SK-N-SH treated with all-trans-retinoic acid at 6 μM for 48 hours (cell line): ENCODE data around the gene SCAPER.

Source experiments
- ATAC-seq: fragments of 200-7000 bp; cut with Tn5 transposase; 3 replicates; pipeline ENCODE4 v1.9.1; 2020; ENCODE audit warnings: mild to moderate bottlenecking, moderate library complexity
- ARNTL ChIP-seq: fragments of 450-650 bp; formaldehyde crosslinking; IDR thresholded peaks from 2 replicates; pipeline ENCODE4 v1.5.0; 2020; ENCODE audit warnings: low read depth, mild to moderate bottlenecking, moderate library complexity, borderline replicate concordance
- CREB5 ChIP-seq: fragments of 250-450 bp; sonication (Bioruptor Pico); IDR thresholded peaks from 2 replicates; pipeline ENCODE4 v1.5.1; 2020; ENCODE audit warnings: low read depth, mild to moderate bottlenecking, moderate library complexity
- ESRRG ChIP-seq: fragments of 250-450 bp; sonication (Bioruptor Pico); IDR thresholded peaks from 2 replicates; pipeline ENCODE4 v1.6.1; 2021; ENCODE audit warnings: mild to moderate bottlenecking
- GLIS3 ChIP-seq: fragments of 250-450 bp; sonication (Bioruptor Pico); IDR thresholded peaks from 2 replicates; pipeline ENCODE4 v1.5.0; 2020; ENCODE audit warnings: mild to moderate bottlenecking, moderate library complexity
- ISL1 ChIP-seq: fragments of 250-450 bp; sonication (Bioruptor Pico); IDR thresholded peaks from 2 replicates; pipeline ENCODE4 v2.1.2; 2022; ENCODE audit warnings: mild to moderate bottlenecking, moderate library complexity
- OSR1 ChIP-seq: fragments of 250-450 bp; sonication (Bioruptor Pico); IDR thresholded peaks from 2 replicates; pipeline ENCODE4 v1.8.0; 2022; ENCODE audit warnings: moderate library complexity, mild to moderate bottlenecking, inconsistent platforms
- POU6F1 ChIP-seq: fragments of 250-450 bp; sonication (Bioruptor Pico); IDR thresholded peaks from 2 replicates; pipeline ENCODE4 v1.8.0; 2021; ENCODE audit warnings: low read depth, mild to moderate bottlenecking, moderate library complexity, borderline replicate concordance
- PPARA ChIP-seq: fragments of 250-450 bp; sonication (Bioruptor Pico); IDR thresholded peaks from 2 replicates; pipeline ENCODE4 v1.5.0; 2020; ENCODE audit warnings: mild to moderate bottlenecking, borderline replicate concordance
- RARB ChIP-seq: fragments of 250-450 bp; sonication (Bioruptor Pico); IDR thresholded peaks from 2 replicates; pipeline ENCODE4 v1.8.0; 2021; ENCODE audit warnings: mild to moderate bottlenecking, moderate library complexity
- SNAI2 ChIP-seq: fragments of 250-450 bp; sonication (Bioruptor Pico); IDR thresholded peaks from 2 replicates; pipeline ENCODE4 v1.5.0; 2020; ENCODE audit warnings: mild to moderate bottlenecking, moderate library complexity
- TCF4 ChIP-seq: fragments of 250-450 bp; sonication (Bioruptor Pico); IDR thresholded peaks from 2 replicates; pipeline ENCODE4 v1.8.0; 2021; ENCODE audit warnings: mild to moderate bottlenecking, moderate library complexity, borderline replicate concordance
- ZC3H10 ChIP-seq: fragments of 250-450 bp; sonication (Bioruptor Pico); IDR thresholded peaks from 2 replicates; pipeline ENCODE4 v1.5.1; 2021; ENCODE audit warnings: mild to moderate bottlenecking, moderate library complexity
- ZFP3 ChIP-seq: fragments of 250-450 bp; sonication (Bioruptor Pico); IDR thresholded peaks from 2 replicates; pipeline ENCODE4 v1.5.0; 2020; ENCODE audit warnings: mild to moderate bottlenecking, moderate library complexity
- ZFP30 ChIP-seq: fragments of 450-650 bp; formaldehyde crosslinking; IDR thresholded peaks from 2 replicates; pipeline ENCODE4 v1.5.0; 2022; ENCODE audit warnings: mild to moderate bottlenecking, moderate library complexity
- ZNF565 ChIP-seq: fragments of 450-650 bp; formaldehyde crosslinking; conservative IDR thresholded peaks from 2 replicates; pipeline ENCODE4 v1.5.0; 2020; ENCODE audit warnings: low read depth, mild to moderate bottlenecking, moderate library complexity
- ZNF70 ChIP-seq: fragments of 450-650 bp; formaldehyde crosslinking; IDR thresholded peaks from 2 replicates; pipeline ENCODE4 v1.5.0; 2020; ENCODE audit warnings: mild to moderate bottlenecking, moderate library complexity
- ZNF8 ChIP-seq: fragments of 450-650 bp; formaldehyde crosslinking; IDR thresholded peaks from 2 replicates; pipeline ENCODE4 v1.5.0; 2020; ENCODE audit warnings: mild to moderate bottlenecking, moderate library complexity
- TF ChIP-seq, protein P1 (sequence below): fragments of 250-450 bp; sonication (Bioruptor Pico); IDR thresholded peaks from 2 replicates; pipeline ENCODE4 v1.5.1; 2021; ENCODE audit warnings: mild to moderate bottlenecking, moderate library complexity
- TF ChIP-seq, protein P2 (sequence below): fragments of 250-450 bp; sonication (Bioruptor Pico); IDR thresholded peaks from 2 replicates; pipeline ENCODE4 v1.8.0; 2020; ENCODE audit warnings: mild to moderate bottlenecking, moderate library complexity, borderline replicate concordance
- TF ChIP-seq, protein P3 (sequence below): fragments of 250-450 bp; sonication (Bioruptor Pico); IDR thresholded peaks from 2 replicates; pipeline ENCODE4 v1.5.0; 2020; ENCODE audit warnings: mild to moderate bottlenecking, moderate library complexity

Gene SCAPER

GRCh38 chr15:76584868-76585575 lies 320.1 kb downstream of the SCAPER start (continued):
- no peak for TF ChIP-seq ZFP30
- no peak for TF ChIP-seq ZNF565 (CRISPR knock-in tag)
- TF ChIP-seq, protein P1, sequence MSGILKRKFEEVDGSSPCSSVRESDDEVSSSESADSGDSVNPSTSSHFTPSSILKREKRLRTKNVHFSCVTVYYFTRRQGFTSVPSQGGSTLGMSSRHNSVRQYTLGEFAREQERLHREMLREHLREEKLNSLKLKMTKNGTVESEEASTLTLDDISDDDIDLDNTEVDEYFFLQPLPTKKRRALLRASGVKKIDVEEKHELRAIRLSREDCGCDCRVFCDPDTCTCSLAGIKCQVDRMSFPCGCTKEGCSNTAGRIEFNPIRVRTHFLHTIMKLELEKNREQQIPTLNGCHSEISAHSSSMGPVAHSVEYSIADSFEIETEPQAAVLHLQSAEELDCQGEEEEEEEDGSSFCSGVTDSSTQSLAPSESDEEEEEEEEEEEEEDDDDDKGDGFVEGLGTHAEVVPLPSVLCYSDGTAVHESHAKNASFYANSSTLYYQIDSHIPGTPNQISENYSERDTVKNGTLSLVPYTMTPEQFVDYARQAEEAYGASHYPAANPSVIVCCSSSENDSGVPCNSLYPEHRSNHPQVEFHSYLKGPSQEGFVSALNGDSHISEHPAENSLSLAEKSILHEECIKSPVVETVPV (CRISPR knock-in tag) = no peak
- no peak for TF ChIP-seq GLIS3 (CRISPR knock-in tag)
- TF ChIP-seq, all 23 proteins: peak for 0

DNA sequence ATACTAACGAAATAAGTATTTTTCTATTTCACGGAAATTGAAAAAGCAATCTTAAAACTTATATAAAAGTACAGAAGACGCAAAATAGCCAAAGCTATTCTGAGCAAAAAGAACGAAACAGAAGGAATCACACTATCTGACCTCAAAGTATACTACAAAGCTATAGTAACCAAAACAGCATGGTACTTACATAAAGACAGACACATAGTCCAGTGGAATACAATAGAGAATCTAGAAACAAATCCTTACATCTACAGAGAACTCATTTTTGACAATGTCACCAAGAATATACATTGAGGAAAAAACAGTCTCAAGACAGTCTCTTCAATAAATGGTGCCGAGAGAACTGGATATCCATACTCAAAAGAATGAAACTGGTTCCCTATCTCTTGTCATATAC lies 322.6 kb downstream of the SCAPER start:
- TF ChIP-seq RARB (CRISPR knock-in tag) (no peak), ZNF565 (CRISPR knock-in tag) (no peak), ARNTL (CRISPR knock-in tag) (no peak), POU6F1 (no peak), ISL1 (CRISPR knock-in tag) (no peak), OSR1 (CRISPR knock-in tag) (no peak), ZFP30 (no peak), PPARA (CRISPR knock-in tag) (no peak), ESRRG (no peak)
- TF ChIP-seq, protein P2, sequence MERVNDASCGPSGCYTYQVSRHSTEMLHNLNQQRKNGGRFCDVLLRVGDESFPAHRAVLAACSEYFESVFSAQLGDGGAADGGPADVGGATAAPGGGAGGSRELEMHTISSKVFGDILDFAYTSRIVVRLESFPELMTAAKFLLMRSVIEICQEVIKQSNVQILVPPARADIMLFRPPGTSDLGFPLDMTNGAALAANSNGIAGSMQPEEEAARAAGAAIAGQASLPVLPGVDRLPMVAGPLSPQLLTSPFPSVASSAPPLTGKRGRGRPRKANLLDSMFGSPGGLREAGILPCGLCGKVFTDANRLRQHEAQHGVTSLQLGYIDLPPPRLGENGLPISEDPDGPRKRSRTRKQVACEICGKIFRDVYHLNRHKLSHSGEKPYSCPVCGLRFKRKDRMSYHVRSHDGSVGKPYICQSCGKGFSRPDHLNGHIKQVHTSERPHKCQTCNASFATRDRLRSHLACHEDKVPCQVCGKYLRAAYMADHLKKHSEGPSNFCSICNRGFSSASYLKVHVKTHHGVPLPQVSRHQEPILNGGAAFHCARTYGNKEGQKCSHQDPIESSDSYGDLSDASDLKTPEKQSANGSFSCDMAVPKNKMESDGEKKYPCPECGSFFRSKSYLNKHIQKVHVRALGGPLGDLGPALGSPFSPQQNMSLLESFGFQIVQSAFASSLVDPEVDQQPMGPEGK = no peak
- TF ChIP-seq, protein P3, sequence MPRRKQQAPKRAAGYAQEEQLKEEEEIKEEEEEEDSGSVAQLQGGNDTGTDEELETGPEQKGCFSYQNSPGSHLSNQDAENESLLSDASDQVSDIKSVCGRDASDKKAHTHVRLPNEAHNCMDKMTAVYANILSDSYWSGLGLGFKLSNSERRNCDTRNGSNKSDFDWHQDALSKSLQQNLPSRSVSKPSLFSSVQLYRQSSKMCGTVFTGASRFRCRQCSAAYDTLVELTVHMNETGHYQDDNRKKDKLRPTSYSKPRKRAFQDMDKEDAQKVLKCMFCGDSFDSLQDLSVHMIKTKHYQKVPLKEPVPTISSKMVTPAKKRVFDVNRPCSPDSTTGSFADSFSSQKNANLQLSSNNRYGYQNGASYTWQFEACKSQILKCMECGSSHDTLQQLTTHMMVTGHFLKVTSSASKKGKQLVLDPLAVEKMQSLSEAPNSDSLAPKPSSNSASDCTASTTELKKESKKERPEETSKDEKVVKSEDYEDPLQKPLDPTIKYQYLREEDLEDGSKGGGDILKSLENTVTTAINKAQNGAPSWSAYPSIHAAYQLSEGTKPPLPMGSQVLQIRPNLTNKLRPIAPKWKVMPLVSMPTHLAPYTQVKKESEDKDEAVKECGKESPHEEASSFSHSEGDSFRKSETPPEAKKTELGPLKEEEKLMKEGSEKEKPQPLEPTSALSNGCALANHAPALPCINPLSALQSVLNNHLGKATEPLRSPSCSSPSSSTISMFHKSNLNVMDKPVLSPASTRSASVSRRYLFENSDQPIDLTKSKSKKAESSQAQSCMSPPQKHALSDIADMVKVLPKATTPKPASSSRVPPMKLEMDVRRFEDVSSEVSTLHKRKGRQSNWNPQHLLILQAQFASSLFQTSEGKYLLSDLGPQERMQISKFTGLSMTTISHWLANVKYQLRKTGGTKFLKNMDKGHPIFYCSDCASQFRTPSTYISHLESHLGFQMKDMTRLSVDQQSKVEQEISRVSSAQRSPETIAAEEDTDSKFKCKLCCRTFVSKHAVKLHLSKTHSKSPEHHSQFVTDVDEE (CRISPR knock-in tag) = no peak
- no peak for ATAC-seq

DNA sequence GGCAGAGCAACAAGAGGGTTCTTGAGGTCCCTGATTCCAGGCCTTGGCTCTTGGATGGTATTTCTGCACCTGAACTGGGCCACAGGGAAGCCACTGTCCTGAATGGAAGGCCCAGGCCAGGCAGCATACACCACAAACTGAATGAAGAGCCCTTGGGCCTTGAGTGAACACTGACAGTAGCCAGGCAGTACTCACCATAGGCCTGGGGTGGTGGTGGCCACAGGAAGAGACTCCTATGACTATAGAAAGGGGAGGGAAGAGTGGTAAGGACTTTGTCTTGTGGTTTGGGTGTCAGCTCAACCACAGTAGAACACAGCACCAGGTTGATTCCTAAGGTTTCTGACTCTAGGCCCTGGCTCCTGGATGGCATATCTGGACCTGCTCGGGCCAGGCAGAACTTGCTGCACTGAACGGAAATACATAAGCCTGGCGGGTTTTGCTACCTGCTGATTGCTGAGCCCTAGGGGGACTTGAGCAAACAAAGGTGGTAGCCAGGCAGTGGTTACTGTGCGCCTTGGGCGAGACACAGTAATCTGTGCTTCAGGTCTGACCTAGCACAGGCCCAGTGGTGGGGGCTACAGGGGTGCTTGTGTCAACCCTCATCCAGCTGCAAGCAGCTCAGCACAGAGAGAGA lies 327.1 kb downstream of the SCAPER start:
- no peak for ATAC-seq
- TF ChIP-seq ZFP30 (no peak), ZNF70 (CRISPR knock-in tag) (no peak), ZNF8 (no peak), SNAI2 (CRISPR knock-in tag) (no peak), ZC3H10 (no peak), ESRRG (no peak), RARB (CRISPR knock-in tag) (no peak), PPARA (CRISPR knock-in tag) (no peak), CREB5 (no peak), ZFP3 (CRISPR knock-in tag) (no peak), GLIS3 (CRISPR knock-in tag) (no peak), ZNF565 (CRISPR knock-in tag) (no peak), TCF4 (no peak), ISL1 (CRISPR knock-in tag) (no peak)
- TF ChIP-seq, protein P3 (CRISPR knock-in tag) = no peak
- TF ChIP-seq, all 23 proteins: peak for 0
